MCF 10A (cell line): Measurements from ENCODE around the gene SERTM2. TPM values are rescaled to one million over a fixed set of nuclear protein-coding genes. Genes with fewer than 3 reads are reported as not detected.

Source experiments
- BruUV-seq: library from RNA; stranded (reverse); fragments of 400-500 nt; replicated peaks from 2 replicates; lab custom pipeline; 2021; lab: Mats Ljungman, UMichigan
- CTCF ChIA-PET: fragments of 300-600 bp; sonication (Branson Sonifier 250); formaldehyde crosslinking; extraction: SDS; loops from one replicate; lab custom pipeline; 2021; ENCODE audit warnings: antibody characterized with exemption, inconsistent platforms; lab: Yijun Ruan, JAX
- POLR2A ChIA-PET: fragments of 300-600, 350-650 bp; sonication (Branson Sonifier 250); formaldehyde crosslinking; extraction: SDS; loops from one replicate; lab custom pipeline; 2020; ENCODE audit warnings: antibody characterized with exemption, inconsistent platforms; lab: Yijun Ruan, JAX
- DNase-seq: peaks from one replicate; pipeline ENCODE4 v3.0.0-alpha.2; 2018; ENCODE audit not compliant: unreplicated experiment
- H3K27ac Mint-ChIP-seq: one replicate; pipeline ENCODE4 v1.8.0; 2022; ENCODE audit warnings: mild to moderate bottlenecking, low read depth, mixed read lengths; ENCODE audit not compliant: unreplicated experiment
- H3K27me3 Mint-ChIP-seq: one replicate; pipeline ENCODE4 v1.8.0; 2022; ENCODE audit warnings: mixed read lengths; ENCODE audit not compliant: insufficient read depth, unreplicated experiment
- H3K36me3 Mint-ChIP-seq: one replicate; pipeline ENCODE4 v1.8.0; 2022; ENCODE audit warnings: mild to moderate bottlenecking, moderate library complexity, mixed read lengths; ENCODE audit not compliant: insufficient read depth, unreplicated experiment
- H3K4me1 Mint-ChIP-seq: one replicate; pipeline ENCODE4 v1.8.0; 2022; ENCODE audit warnings: mixed read lengths; ENCODE audit not compliant: insufficient read depth, unreplicated experiment
- H3K4me3 Mint-ChIP-seq: one replicate; pipeline ENCODE4 v1.8.0; 2022; ENCODE audit warnings: mild to moderate bottlenecking, moderate library complexity, mixed read lengths; ENCODE audit not compliant: unreplicated experiment
- H3K9me3 Mint-ChIP-seq: one replicate; pipeline ENCODE4 v1.8.0; 2022; ENCODE audit warnings: mixed read lengths; ENCODE audit not compliant: unreplicated experiment
- CTCF ChIP-seq: fragments of 200-600 bp; IDR thresholded peaks from one replicate; pipeline ENCODE4 v1.8.0; 2022; ENCODE audit warnings: antibody characterized with exemption, mild to moderate bottlenecking; ENCODE audit not compliant: unreplicated experiment
- intact Hi-C: fragments of 100-400 bp; cut with micrococcal nuclease; formaldehyde crosslinking; loops from 2 replicates; pipeline ENCODE4 v1.14.1; 2022
- total RNA-seq: library from RNA; stranded (reverse); gene quantifications from 2 replicates; pipeline ENCODE4 v1.2.3, GENCODE V29; 2022

SERTM2 gene
- total RNA-seq, 1 experiment from 2014 or later = not detected

- peaks cover 62% of the 10 kb centered on the region for H3K27me3 Mint-ChIP-seq
- TF ChIP-seq CTCF = no peak
- BruUV-seq = no TSS peak
- DNase-seq = no peak
- H3K4me1 Mint-ChIP-seq = no peaks in the 10 kb centered on the region
- H3K4me3 Mint-ChIP-seq = no peak overlapping the region
- no peak overlapping the region for H3K27ac Mint-ChIP-seq
- CTCF ChIA-PET = no interaction called here
- intact Hi-C loops = no loop called here
- no peaks in the 10 kb centered on the region for H3K36me3 Mint-ChIP-seq
- H3K9me3 Mint-ChIP-seq = peaks cover 15% of the 10 kb centered on the region
- POLR2A ChIA-PET = no interaction called here
These were observed 20.8 kb upstream of the SERTM2 start for GRCh38 chrX:111490688-111491087.

- ChIA-PET CTCF (no interaction called here), POLR2A (no interaction called here)
- intact Hi-C loops = no loop called here
These were observed 19.4 kb upstream of the SERTM2 start for GRCh38 chrX:111492085-111492484.

GRCh38 chrX:111498538-111499103 is 12.8 kb upstream of the SERTM2 start:
- POLR2A ChIA-PET = no interaction called here
- no TSS peak for BruUV-seq
- Mint-ChIP-seq H3K36me3 (no peaks in the 10 kb centered on the region), H3K4me3 (no peak overlapping the region), H3K27me3 (peaks cover 40% of the 10 kb centered on the region), H3K9me3 (no peaks in the 10 kb centered on the region), H3K27ac (no peak overlapping the region), H3K4me1 (no peaks in the 10 kb centered on the region)
- TF ChIP-seq CTCF = no peak
- CTCF ChIA-PET = no interaction called here
- DNase-seq = no peak
- intact Hi-C loops = no loop called here

More at GRCh38 chrX:111492085-111492484, 19.4 kb upstream of the SERTM2 start:
- Mint-ChIP-seq H3K36me3 (no peaks in the 10 kb centered on the region), H3K4me3 (no peak overlapping the region), H3K27ac (no peak overlapping the region), H3K4me1 (no peaks in the 10 kb centered on the region), H3K27me3 (peaks cover 50% of the 10 kb centered on the region), H3K9me3 (peaks cover 2% of the 10 kb centered on the region)
- no TSS peak for BruUV-seq
- no peak for DNase-seq
- TF ChIP-seq CTCF = no peak

GRCh38 chrX:111503485-111503993 is 7.9 kb upstream of the SERTM2 start:
- no peak for DNase-seq
- ChIA-PET CTCF (no interaction called here), POLR2A (no interaction called here)
- no peaks in the 10 kb centered on the region for H3K9me3 Mint-ChIP-seq
- H3K4me1 Mint-ChIP-seq = no peaks in the 10 kb centered on the region
- no peak overlapping the region for H3K4me3 Mint-ChIP-seq
- no peaks in the 10 kb centered on the region for H3K36me3 Mint-ChIP-seq
- BruUV-seq = no TSS peak
- peaks cover 44% of the 10 kb centered on the region for H3K27me3 Mint-ChIP-seq
- H3K27ac Mint-ChIP-seq = no peak overlapping the region
- intact Hi-C loops = no loop called here
- TF ChIP-seq CTCF = no peak
